Gastrocnemius medialis (tissue), 4 donors: ENCODE results near the gene R3HDM2. TPM values are rescaled to one million over a fixed set of nuclear protein-coding genes. Genes with fewer than 3 reads are reported as not detected.

Source experiments
- ATAC-seq, 2 donors: fragments of 150-250 bp; one replicate each; pipeline ENCODE4 v1.9.1; 2016
- DNase-seq, 2 donors: peaks; one replicate each; pipeline ENCODE4 v3.0.0-alpha.2; 2019
- H3K27ac ChIP-seq, 4 donors: fragments of 200-600 bp; sonication (generic); 1 replicate in 1 of 4; 2 replicates in 3 of 4; pipeline ENCODE4 v1.5.1; 2016 to 2018; ENCODE audit warnings: mild to moderate bottlenecking in 2 of 4, moderate library complexity in 1 of 4
- H3K27me3 ChIP-seq, 3 donors: fragments of 200-600 bp; sonication (generic) in 2 of 3; 1 replicate in 1 of 3; 2 replicates in 2 of 3; pipeline versions ENCODE4 v1.5.1 to v1.6.0; 2016 to 2019; ENCODE audit warnings: mild to moderate bottlenecking in 1 of 3, moderate library complexity in 1 of 3
- H3K36me3 ChIP-seq, 2 donors: fragments of 200-600 bp; sonication (generic) in 1 of 2; one replicate each; pipeline ENCODE4 v1.5.1; 2017 to 2018
- H3K4me1 ChIP-seq, 2 donors: fragments of 200-600 bp; sonication (generic) in 1 of 2; one replicate each; pipeline ENCODE4 v1.5.1; 2016 to 2017; ENCODE audit warnings: mild to moderate bottlenecking in 2 of 2
- H3K4me3 ChIP-seq, 4 donors: fragments of 200-600 bp; sonication (generic) in 3 of 4; 1 replicate in 1 of 4; 2 replicates in 3 of 4; pipeline ENCODE4 v1.5.1; 2016 to 2019; ENCODE audit warnings: mild to moderate bottlenecking in 2 of 4
- H3K9me3 ChIP-seq, 3 donors: fragments of 200-600 bp; sonication (generic) in 2 of 3; 1 replicate in 1 of 3; 2 replicates in 2 of 3; pipeline ENCODE4 v1.5.1; 2016 to 2019
- CTCF ChIP-seq, 5 experiments: fragments of 450-650 bp in 3 of 5; fragments of 200-600 bp in 2 of 5; sonication (generic) in 2 of 5; IDR thresholded peaks in 4 of 5; conservative IDR thresholded peaks in 1 of 5; 1 replicate in 4 of 5; 2 replicates in 1 of 5; pipeline ENCODE4 v1.5.1; 2016 to 2019; ENCODE audit warnings: antibody characterized with exemption in 5 of 5, mild to moderate bottlenecking in 3 of 5, moderate library complexity in 3 of 5
- POLR2A ChIP-seq, 2 donors: fragments of 450-650 bp; IDR thresholded peaks; one replicate each; pipeline ENCODE4 v1.6.1; 2017; ENCODE audit warnings: antibody characterized with exemption in 2 of 2, mild to moderate bottlenecking in 2 of 2, moderate library complexity in 2 of 2
- in situ Hi-C, 4 donors: fragments of 200-750 bp; cut with MboI; loops; one replicate each; pipeline versions ENCODE4 v1.15.0 to v1.8.0; 2017; ENCODE audit warnings: low sequenced_read_pairs in 4 of 4
- intact Hi-C: fragments of 100-400 bp; cut with DNase I; formaldehyde crosslinking; loops from one replicate; pipeline ENCODE4 v1.15.1; 2023; ENCODE audit warnings: low total_unique reads
- total RNA-seq, 4 donors: library from RNA; depleted of rRNA; stranded (reverse); fragments of >200 nt; gene quantifications; one replicate each; pipeline versions ENCODE4 v1.1.0 to v1.2.3, GENCODE V29; 2016

The R3HDM2 gene
- total RNA-seq, 4 donors from 2014 or later, result 24.1 to 27.1 (median 25.6) TPM

GRCh38 chr12:57239587-57240065 is 191.2 kb downstream of the R3HDM2 start:
- Histone ChIP-seq H3K27ac (peak overlapping the region; percentile 57 to 82 (median 58)), H3K4me3 (peak overlapping the region; percentile 57 to 76 (median 62)), H3K9me3 (no peaks in the 10 kb centered on the region), H3K27me3 (peaks cover 19 to 21% (median 21%) of the 10 kb centered on the region in 3 donors), H3K4me1 (peaks cover 42 to 54% of the 10 kb centered on the region in 2 donors), H3K36me3 (peaks cover 0 to 10% of the 10 kb centered on the region in 2 donors)
- no peak for TF ChIP-seq CTCF (IDR thresholded peaks at IDR 0.05 in 4 of 5, conservative IDR thresholded peaks at IDR 0.05 in 1 of 5)
- in situ Hi-C loops (loop anchor here in 1 of 4 donors (10.0 kb wide), 1 partner anchor 195 kb away; the partner anchor contains the start of genes INHBC and R3HDM2), intact Hi-C loops (loop anchor here (1.0 to 2.0 kb wide), 2 partner anchors 23 to 25 kb away; no protein-coding TSS in a partner anchor)
- ATAC-seq (peak in 1 of 2 donors; percentile 5), DNase-seq (no peak)

GRCh38 chr12:57238854-57239554 is 191.8 kb downstream of the R3HDM2 start:
- ATAC-seq, result peak; percentile 55
- H3K4me3 ChIP-seq, result peak overlapping the region; percentile 47 to 69 (median 60)
- DNase-seq, result peak; percentile 67 to 80
- H3K9me3 ChIP-seq, result no peaks in the 10 kb centered on the region
- intact Hi-C loops (loop anchor here (1.0 kb wide), 1 partner anchor 25 kb away; no protein-coding TSS in a partner anchor), in situ Hi-C loops (no loop called here)
- peaks cover 19 to 21% (median 21%) of the 10 kb centered on the region in 3 donors for H3K27me3 ChIP-seq
- H3K27ac ChIP-seq, result peak overlapping the region in 3 of 4 donors; percentile 57 to 82 (median 58)
- TF ChIP-seq CTCF (IDR thresholded peaks at IDR 0.05 in 4 of 5, conservative IDR thresholded peaks at IDR 0.05 in 1 of 5), result peak; percentile 100
- TF ChIP-seq POLR2A (IDR thresholded peaks at IDR 0.05), result no peak
- H3K36me3 ChIP-seq, result peaks cover 0 to 5% of the 10 kb centered on the region in 2 donors
- peaks cover 36 to 54% of the 10 kb centered on the region in 2 donors for H3K4me1 ChIP-seq

GRCh38 chr12:57237932-57238853 is 192.7 kb downstream of the R3HDM2 start:
- in situ Hi-C loops (no loop called here), intact Hi-C loops (no loop called here)
- Histone ChIP-seq H3K27me3 (peaks cover 19 to 21% (median 20%) of the 10 kb centered on the region in 3 donors), H3K4me1 (peaks cover 29 to 46% of the 10 kb centered on the region in 2 donors), H3K36me3 (peaks cover 0 to 9% of the 10 kb centered on the region in 2 donors), H3K9me3 (no peaks in the 10 kb centered on the region), H3K4me3 (peak overlapping the region; percentile 47 to 69 (median 60)), H3K27ac (peak overlapping the region in 2 of 4 donors; percentile 68 to 82)
- ATAC-seq (no peak), DNase-seq (no peak)
- TF ChIP-seq CTCF (IDR thresholded peaks at IDR 0.05 in 4 of 5, conservative IDR thresholded peaks at IDR 0.05 in 1 of 5) (no peak), POLR2A (IDR thresholded peaks at IDR 0.05) (no peak)

- H3K9me3 ChIP-seq, result no peaks in the 10 kb centered on the region
- H3K4me1 ChIP-seq, result peaks cover 23 to 40% of the 10 kb centered on the region in 2 donors
- intact Hi-C loops (no loop called here), in situ Hi-C loops (no loop called here)
- TF ChIP-seq POLR2A (IDR thresholded peaks at IDR 0.05) (no peak), CTCF (IDR thresholded peaks at IDR 0.05 in 4 of 5, conservative IDR thresholded peaks at IDR 0.05 in 1 of 5) (no peak)
- H3K27me3 ChIP-seq, result peaks cover 17 to 21% (median 19%) of the 10 kb centered on the region in 3 donors
- peak overlapping the region in 1 of 4 donors; percentile 69 for H3K4me3 ChIP-seq
- peak overlapping the region in 2 of 4 donors; percentile 68 to 82 for H3K27ac ChIP-seq
- peaks cover 0 to 15% of the 10 kb centered on the region in 2 donors for H3K36me3 ChIP-seq
- ATAC-seq (no peak), DNase-seq (no peak)
Measured at GRCh38 chr12:57237596-57237931, 193.3 kb downstream of the R3HDM2 start.
